Lower leg skin (tissue), 4 donors: ENCODE results near the gene REC114. TPM values are rescaled to one million over a fixed set of nuclear protein-coding genes. Genes with fewer than 3 reads are reported as not detected.

Experiments used
- DNase-seq, 2 donors: peaks; one replicate each; pipeline ENCODE4 v3.0.0-alpha.2; 2019; ENCODE audit warnings: low spot score in 2 of 2
- H3K4me3 ChIP-seq: fragments of 200-600 bp; sonication (generic); 2 replicates; pipeline ENCODE4 v1.5.1; 2017; ENCODE audit warnings: mild to moderate bottlenecking, low read depth; ENCODE audit not compliant: poor library complexity, severe bottlenecking
- CTCF ChIP-seq, 3 donors: fragments of 450-650 bp; IDR thresholded peaks; one replicate each; pipeline ENCODE4 v1.5.1; 2016; ENCODE audit warnings: antibody characterized with exemption in 3 of 3, mild to moderate bottlenecking in 3 of 3, moderate library complexity in 2 of 3
- POLR2A ChIP-seq, 2 donors: fragments of 450-650 bp; IDR thresholded peaks; one replicate each; pipeline ENCODE4 v1.6.1; 2016 to 2017; ENCODE audit warnings: antibody characterized with exemption in 2 of 2, mild to moderate bottlenecking in 1 of 2, moderate library complexity in 1 of 2
- WGBS, 2 donors: methylation state at CpG; one replicate each; pipeline ENCODE4 v1.1.5; 2018; 5-methylcytosine and 5-hydroxymethylcytosine counted together
- intact Hi-C: fragments of 100-400 bp; cut with DNase I; formaldehyde crosslinking; loops from one replicate; pipeline ENCODE4 v1.15.0; 2023; ENCODE audit warnings: low total_unique reads
- total RNA-seq, 4 donors: library from RNA; depleted of rRNA; stranded (reverse); fragments of >200 nt; gene quantifications; one replicate each; pipeline ENCODE4 v1.1.0, GENCODE V29; 2016

The REC114 gene
- total RNA-seq, 4 donors from 2014 or later: not detected

GRCh38 chr15:73460662-73461061 is 17.7 kb downstream of the REC114 start:
- no peak for TF ChIP-seq POLR2A (IDR thresholded peaks at IDR 0.05)
- TF ChIP-seq CTCF (IDR thresholded peaks at IDR 0.05): no peak
- intact Hi-C loops: no loop called here
- no peak overlapping the region for H3K4me3 ChIP-seq
- no peak for DNase-seq

DNA sequence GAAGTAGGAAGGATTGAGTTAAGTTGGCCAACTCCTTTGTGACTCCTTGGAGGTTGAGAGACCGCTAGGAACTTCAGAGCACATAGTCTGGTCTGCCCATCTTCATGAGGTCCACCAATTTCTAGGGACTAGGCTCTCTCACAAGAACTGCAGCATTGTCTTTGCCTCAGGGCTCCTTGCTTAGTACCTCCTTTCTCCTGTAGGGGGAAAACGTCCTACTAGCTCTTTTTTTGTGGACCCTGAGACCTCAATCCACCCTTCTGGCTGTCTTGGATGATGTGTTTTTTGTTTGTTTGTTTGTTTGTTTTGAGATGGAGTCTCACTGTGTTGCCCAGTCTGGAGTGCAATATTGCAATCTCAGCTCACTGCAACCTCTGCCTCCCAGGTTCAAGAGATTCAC is 21.6 kb downstream of the REC114 start:
- no peak overlapping the region for H3K4me3 ChIP-seq
- WGBS, 2 donors: 37 to 49% methylated on average over 2 of the region's 2 CpGs
- TF ChIP-seq CTCF (IDR thresholded peaks at IDR 0.05): no peak
- TF ChIP-seq POLR2A (IDR thresholded peaks at IDR 0.05): no peak
- intact Hi-C loops: no loop called here
- no peak for DNase-seq

- WGBS, 2 donors: 62 to 64% methylated on average over 3 of the region's 3 CpGs
- no peak for DNase-seq
- TF ChIP-seq POLR2A (IDR thresholded peaks at IDR 0.05): no peak
- TF ChIP-seq CTCF (IDR thresholded peaks at IDR 0.05): no peak
- intact Hi-C loops: no loop called here
- H3K4me3 ChIP-seq: no peak overlapping the region
Measured at GRCh38 chr15:73467758-73468157, 24.8 kb downstream of the REC114 start.

DNA sequence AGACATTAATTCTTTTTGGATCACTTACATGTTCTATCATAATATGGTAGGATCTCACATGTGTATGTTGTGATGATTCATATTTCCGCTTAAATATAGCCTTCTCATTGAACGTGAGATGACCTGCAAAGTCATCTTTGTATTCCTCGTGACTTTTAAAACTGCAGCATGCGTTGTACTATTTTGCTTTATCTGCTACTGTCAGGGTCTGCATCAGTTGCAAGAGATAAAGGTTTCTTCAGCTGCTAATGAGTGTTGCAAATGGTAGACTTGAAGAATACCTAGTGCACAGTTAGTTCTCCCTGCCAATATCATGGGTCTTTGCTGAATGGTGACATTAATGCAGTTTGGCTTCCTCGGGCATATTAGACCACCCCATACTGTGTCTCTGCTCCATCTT is 31.8 kb downstream of the REC114 start:
- DNase-seq: no peak
- intact Hi-C loops: no loop called here
- H3K4me3 ChIP-seq: no peak overlapping the region
- TF ChIP-seq POLR2A (IDR thresholded peaks at IDR 0.05) (no peak), CTCF (IDR thresholded peaks at IDR 0.05) (no peak)
- 84 to 88% methylated on average over 5 of the region's 5 CpGs for WGBS, 2 donors

GRCh38 chr15:73476704-73477216 is 33.8 kb downstream of the REC114 start:
- WGBS, 2 donors: 86 to 88% methylated on average over 7 of the region's 7 CpGs
- DNase-seq: no peak
- TF ChIP-seq POLR2A (IDR thresholded peaks at IDR 0.05): no peak
- no peak for TF ChIP-seq CTCF (IDR thresholded peaks at IDR 0.05)
- intact Hi-C loops: no loop called here
- no peak overlapping the region for H3K4me3 ChIP-seq

DNA sequence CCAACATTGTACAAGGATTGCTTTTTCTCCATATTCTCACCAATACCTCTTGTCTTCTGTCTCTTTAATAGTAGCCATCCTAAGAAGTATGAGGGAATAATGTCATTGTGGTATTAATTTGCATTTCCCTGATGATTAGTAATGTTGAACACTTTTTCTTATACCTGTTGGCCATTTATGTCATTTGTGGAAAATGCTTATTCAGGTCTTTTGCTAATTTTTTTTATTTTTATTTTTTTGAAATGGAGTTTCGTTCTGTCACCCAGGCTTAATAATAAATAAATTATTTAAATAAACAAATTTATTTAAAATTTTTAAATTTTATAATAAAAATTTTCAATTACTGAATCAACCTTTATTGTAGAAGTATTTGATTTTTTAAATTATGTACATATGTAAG is 37.1 kb downstream of the REC114 start:
- intact Hi-C loops: no loop called here
- DNase-seq: no peak
- no peak overlapping the region for H3K4me3 ChIP-seq
- 83 to 89% methylated on average over 1 of the region's 1 CpG for WGBS, 2 donors
- TF ChIP-seq POLR2A (IDR thresholded peaks at IDR 0.05): no peak
- TF ChIP-seq CTCF (IDR thresholded peaks at IDR 0.05): no peak
